ENCODE measurements around the gene ZNF586.

Gene ZNF586

DNA sequence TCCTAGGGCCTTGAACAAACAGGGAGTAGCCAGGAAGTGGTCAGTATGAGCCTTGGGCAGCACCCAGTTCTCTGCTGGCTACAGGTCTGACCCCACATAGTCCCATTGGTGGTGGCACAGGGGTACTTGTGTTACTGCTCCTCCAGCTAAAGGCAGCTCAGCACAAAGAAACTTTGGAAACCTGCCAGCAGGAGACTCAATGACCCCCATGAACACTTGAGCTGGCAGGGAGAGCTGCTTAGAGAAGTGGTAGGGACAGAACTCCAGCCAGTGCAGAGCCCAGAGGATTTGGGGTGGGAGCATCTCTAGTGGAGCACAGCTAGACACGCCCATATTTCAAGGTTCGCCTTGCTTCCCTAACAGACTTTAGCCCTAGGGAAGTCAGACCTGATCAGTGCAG lies 10.4 kb upstream of the ZNF586 start:
- ChIA-PET CTCF (no interaction called here), POLR2A (no interaction called here)
- DNase-seq (ENCODE audit: extremely low spot score) = no peak
- TF ChIP-seq BHLHE40 (IDR thresholded peaks at IDR 0.05; ENCODE audit: borderline replicate concordance) = no peak
- TF ChIP-seq CTBP1 (IDR thresholded peaks at IDR 0.05; ENCODE audit: borderline replicate concordance) = no peak
- TF ChIP-seq FOXK2 (IDR thresholded peaks at IDR 0.05) = no peak
- no peak for TF ChIP-seq L3MBTL2 (conservative IDR thresholded peaks at IDR 0.05)
- no peak for TF ChIP-seq ZNF384 (IDR thresholded peaks at IDR 0.05)
- TF ChIP-seq SUZ12 (IDR thresholded peaks at IDR 0.05) = no peak
- no peak for TF ChIP-seq LEF1 (IDR thresholded peaks at IDR 0.05; ENCODE audit: borderline replicate concordance)
- TF ChIP-seq, protein P1, sequence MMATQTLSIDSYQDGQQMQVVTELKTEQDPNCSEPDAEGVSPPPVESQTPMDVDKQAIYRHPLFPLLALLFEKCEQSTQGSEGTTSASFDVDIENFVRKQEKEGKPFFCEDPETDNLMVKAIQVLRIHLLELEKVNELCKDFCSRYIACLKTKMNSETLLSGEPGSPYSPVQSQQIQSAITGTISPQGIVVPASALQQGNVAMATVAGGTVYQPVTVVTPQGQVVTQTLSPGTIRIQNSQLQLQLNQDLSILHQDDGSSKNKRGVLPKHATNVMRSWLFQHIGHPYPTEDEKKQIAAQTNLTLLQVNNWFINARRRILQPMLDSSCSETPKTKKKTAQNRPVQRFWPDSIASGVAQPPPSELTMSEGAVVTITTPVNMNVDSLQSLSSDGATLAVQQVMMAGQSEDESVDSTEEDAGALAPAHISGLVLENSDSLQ (IDR thresholded peaks at IDR 0.05) = no peak
- no peak for TF ChIP-seq FOXM1 (IDR thresholded peaks at IDR 0.05; ENCODE audit: borderline replicate concordance)
- no peak for TF ChIP-seq SP1 (IDR thresholded peaks at IDR 0.05)
- no peak for TF ChIP-seq ARNT (IDR thresholded peaks at IDR 0.05)
- TF ChIP-seq ELF4 (IDR thresholded peaks at IDR 0.05) = no peak
- TF ChIP-seq TARDBP (IDR thresholded peaks at IDR 0.05) = no peak
- no peak for TF ChIP-seq FOXA1 (IDR thresholded peaks at IDR 0.05)
- TF ChIP-seq HDGF (IDR thresholded peaks at IDR 0.05; ENCODE audit: borderline replicate concordance) = no peak
- TF ChIP-seq NFRKB (IDR thresholded peaks at IDR 0.05) = no peak

DNA sequence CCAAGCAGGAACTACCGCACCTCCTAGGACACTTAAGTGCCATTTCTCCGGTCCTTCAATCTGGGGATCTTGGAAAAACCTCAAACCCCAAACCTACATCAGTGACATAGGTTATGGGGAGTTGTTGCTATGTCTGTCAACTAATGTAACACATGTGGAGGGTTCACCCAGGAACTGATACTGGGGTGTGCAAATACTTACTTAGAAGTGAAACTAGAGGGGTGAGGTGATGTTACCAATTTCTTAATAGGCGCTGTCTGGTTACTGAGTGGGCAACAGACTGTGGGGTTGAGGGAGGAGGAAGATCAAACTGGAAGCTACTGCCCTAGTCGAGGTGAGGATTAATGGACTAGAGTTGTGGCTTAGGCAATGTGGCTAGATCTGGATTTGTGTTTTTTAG lies 1.9 kb downstream of the ZNF586 start:
- POLR2A ChIA-PET = no interaction called here
- TF ChIP-seq SP1 (IDR thresholded peaks at IDR 0.05) (no peak), NFRKB (IDR thresholded peaks at IDR 0.05) (no peak), ARNT (IDR thresholded peaks at IDR 0.05) (no peak), ELF4 (IDR thresholded peaks at IDR 0.05) (no peak), FOXK2 (IDR thresholded peaks at IDR 0.05) (no peak), FOXM1 (IDR thresholded peaks at IDR 0.05; ENCODE audit: borderline replicate concordance) (no peak), ZNF384 (IDR thresholded peaks at IDR 0.05) (no peak), LEF1 (IDR thresholded peaks at IDR 0.05; ENCODE audit: borderline replicate concordance) (no peak), TARDBP (IDR thresholded peaks at IDR 0.05) (no peak), L3MBTL2 (conservative IDR thresholded peaks at IDR 0.05) (no peak), HDGF (IDR thresholded peaks at IDR 0.05; ENCODE audit: borderline replicate concordance) (no peak), CTBP1 (IDR thresholded peaks at IDR 0.05; ENCODE audit: borderline replicate concordance) (no peak), SUZ12 (IDR thresholded peaks at IDR 0.05) (no peak), FOXA1 (IDR thresholded peaks at IDR 0.05) (no peak), BHLHE40 (IDR thresholded peaks at IDR 0.05; ENCODE audit: borderline replicate concordance) (no peak)
- TF ChIP-seq, protein P1 (IDR thresholded peaks at IDR 0.05) = no peak
- CTCF ChIA-PET = no interaction called here
- DNase-seq (ENCODE audit: extremely low spot score) = no peak

DNA sequence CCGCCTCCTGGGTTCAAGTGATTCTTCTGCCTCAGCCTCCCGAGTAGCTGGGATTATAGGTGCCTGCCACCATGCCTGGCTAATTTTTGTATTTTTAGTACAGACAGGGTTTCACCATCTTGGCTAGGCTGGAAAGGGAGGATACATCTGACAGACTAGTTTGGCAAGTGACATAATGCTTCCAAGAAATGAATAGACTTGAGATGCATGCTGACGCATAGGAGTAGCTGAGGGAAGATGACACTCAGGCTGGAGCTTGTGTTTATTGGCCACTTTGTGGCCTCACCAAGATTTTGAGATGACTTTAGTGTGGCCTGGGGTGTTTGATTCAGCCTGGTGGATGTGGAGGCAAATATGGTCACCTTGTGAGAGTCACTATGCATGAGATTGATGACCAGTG lies 4.0 kb downstream of the ZNF586 start:
- CTCF ChIA-PET = no interaction called here
- POLR2A ChIA-PET = no interaction called here
- no peak for DNase-seq (ENCODE audit: extremely low spot score)
- no peak for TF ChIP-seq ARNT (IDR thresholded peaks at IDR 0.05)
- no peak for TF ChIP-seq HDGF (IDR thresholded peaks at IDR 0.05; ENCODE audit: borderline replicate concordance)
- no peak for TF ChIP-seq LEF1 (IDR thresholded peaks at IDR 0.05; ENCODE audit: borderline replicate concordance)
- TF ChIP-seq, protein P1 (IDR thresholded peaks at IDR 0.05) = no peak
- TF ChIP-seq FOXM1 (IDR thresholded peaks at IDR 0.05; ENCODE audit: borderline replicate concordance) = no peak
- TF ChIP-seq TARDBP (IDR thresholded peaks at IDR 0.05) = no peak
- TF ChIP-seq ZNF384 (IDR thresholded peaks at IDR 0.05) = no peak
- no peak for TF ChIP-seq SP1 (IDR thresholded peaks at IDR 0.05)
- no peak for TF ChIP-seq L3MBTL2 (conservative IDR thresholded peaks at IDR 0.05)

DNA sequence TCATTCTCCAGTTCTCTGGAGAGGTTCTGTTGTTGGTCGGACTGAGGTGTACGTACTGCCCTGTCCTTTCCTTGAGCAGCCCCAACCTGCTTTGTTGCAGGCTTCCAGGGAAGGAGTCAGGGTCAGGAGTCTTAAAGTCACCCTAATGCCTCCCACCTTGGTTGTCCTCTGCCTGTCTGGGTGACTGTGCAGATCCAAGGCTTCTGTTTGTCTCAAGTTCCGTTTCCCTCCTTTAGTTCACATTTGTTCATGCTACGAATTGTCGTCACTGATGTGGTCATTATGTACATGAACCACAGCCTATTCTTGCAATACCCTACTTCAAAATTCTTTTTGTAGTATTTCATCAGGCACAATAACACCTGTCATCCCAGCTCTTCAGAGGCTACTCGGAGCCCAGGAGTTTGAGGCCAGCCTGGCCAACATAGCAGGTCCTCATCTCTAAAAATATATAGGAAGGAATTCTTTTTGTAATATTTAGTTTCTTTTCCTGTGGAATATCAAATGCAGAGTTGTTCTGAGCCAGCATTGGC lies 7.4 kb downstream of the ZNF586 start:
- DNase-seq (ENCODE audit: extremely low spot score) = no peak
- TF ChIP-seq HDGF (IDR thresholded peaks at IDR 0.05; ENCODE audit: borderline replicate concordance) (no peak), SP1 (IDR thresholded peaks at IDR 0.05) (no peak), ZNF384 (IDR thresholded peaks at IDR 0.05) (no peak), L3MBTL2 (conservative IDR thresholded peaks at IDR 0.05) (no peak), FOXM1 (IDR thresholded peaks at IDR 0.05; ENCODE audit: borderline replicate concordance) (no peak), CTBP1 (IDR thresholded peaks at IDR 0.05; ENCODE audit: borderline replicate concordance) (no peak), LEF1 (IDR thresholded peaks at IDR 0.05; ENCODE audit: borderline replicate concordance) (no peak), BHLHE40 (IDR thresholded peaks at IDR 0.05; ENCODE audit: borderline replicate concordance) (no peak)
- ChIA-PET CTCF (no interaction called here), POLR2A (no interaction called here)

DNA sequence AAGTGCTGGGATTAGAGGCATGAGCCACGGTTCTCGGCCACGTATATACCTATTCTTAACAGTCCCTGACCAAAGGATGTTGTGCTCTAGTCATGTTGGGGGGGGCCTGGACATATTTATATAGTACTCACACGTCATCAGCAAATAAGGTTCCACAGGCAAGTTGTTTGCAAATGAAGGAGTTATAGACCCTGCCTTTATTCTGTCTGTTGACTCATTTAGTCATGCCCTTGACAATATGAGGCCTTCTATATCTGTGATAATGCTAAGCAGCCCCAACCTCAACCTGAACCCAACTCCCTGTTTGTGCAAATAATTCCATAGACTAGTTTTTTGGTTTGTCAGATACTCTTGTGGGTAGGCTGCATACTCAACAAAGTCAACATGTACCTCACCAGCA lies 8.9 kb downstream of the ZNF586 start:
- ChIA-PET POLR2A (no interaction called here), CTCF (no interaction called here)
- DNase-seq (ENCODE audit: extremely low spot score) = no peak
- TF ChIP-seq SUZ12 (IDR thresholded peaks at IDR 0.05) = no peak
- TF ChIP-seq HDGF (IDR thresholded peaks at IDR 0.05; ENCODE audit: borderline replicate concordance) = no peak
- no peak for TF ChIP-seq ELF4 (IDR thresholded peaks at IDR 0.05)
- TF ChIP-seq ARNT (IDR thresholded peaks at IDR 0.05) = no peak
- TF ChIP-seq BHLHE40 (IDR thresholded peaks at IDR 0.05; ENCODE audit: borderline replicate concordance) = no peak
- no peak for TF ChIP-seq LEF1 (IDR thresholded peaks at IDR 0.05; ENCODE audit: borderline replicate concordance)
- TF ChIP-seq, protein P1 (IDR thresholded peaks at IDR 0.05) = no peak
- no peak for TF ChIP-seq ZNF384 (IDR thresholded peaks at IDR 0.05)
- TF ChIP-seq FOXA1 (IDR thresholded peaks at IDR 0.05) = no peak
- TF ChIP-seq SP1 (IDR thresholded peaks at IDR 0.05) = no peak
- no peak for TF ChIP-seq FOXK2 (IDR thresholded peaks at IDR 0.05)
- no peak for TF ChIP-seq L3MBTL2 (conservative IDR thresholded peaks at IDR 0.05)

All from HEK293T (cell line).